Measurements from ENCODE around the gene PALM3.

- no peak for TF ChIP-seq EZH2 (IDR thresholded peaks at IDR 0.05; ENCODE audit: borderline replicate concordance)
- TF ChIP-seq CTCF (IDR thresholded peaks at IDR 0.05; ENCODE audit: poor library complexity) = no peak
- no peak for TF ChIP-seq EZH2phosphoT487 (IDR thresholded peaks at IDR 0.05; ENCODE audit: low read depth, severe bottlenecking, unreplicated experiment)
Measured at GRCh38 chr19:14088634-14089411, 26.9 kb upstream of the PALM3 start.

Data from hepatocyte (in vitro differentiated cells).